GM12874 (cell line): ENCODE results near the gene LPAR1.

Experiments
- CTCF ChIP-seq: IDR thresholded peaks from 2 replicates; pipeline ENCODE4 v1.5.1; 2011; ENCODE audit warnings: low read depth, mild to moderate bottlenecking, control low read depth, low read length, moderate library complexity; ENCODE audit not compliant: insufficient read depth

Gene LPAR1

DNA sequence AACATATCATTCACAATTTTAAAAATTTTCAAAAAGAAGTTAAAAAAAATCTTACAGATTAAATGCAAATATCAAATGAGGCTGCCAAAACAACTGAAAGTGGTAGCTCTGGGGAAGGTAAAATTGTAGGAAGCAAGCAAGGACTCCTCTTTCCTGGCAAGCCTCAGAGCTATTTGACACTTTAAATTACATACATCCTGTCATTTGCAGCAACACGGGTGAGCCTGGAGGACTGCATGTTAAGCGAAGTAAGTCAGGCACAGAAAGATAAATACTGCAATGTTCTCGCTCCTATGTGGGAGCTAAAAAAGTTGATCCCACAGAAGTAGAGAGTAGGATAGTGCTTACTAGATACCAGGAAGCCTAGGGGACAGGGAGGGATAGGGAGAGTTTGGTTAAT is 58.0 kb downstream of the LPAR1 start:
- TF ChIP-seq CTCF, result no peak

DNA sequence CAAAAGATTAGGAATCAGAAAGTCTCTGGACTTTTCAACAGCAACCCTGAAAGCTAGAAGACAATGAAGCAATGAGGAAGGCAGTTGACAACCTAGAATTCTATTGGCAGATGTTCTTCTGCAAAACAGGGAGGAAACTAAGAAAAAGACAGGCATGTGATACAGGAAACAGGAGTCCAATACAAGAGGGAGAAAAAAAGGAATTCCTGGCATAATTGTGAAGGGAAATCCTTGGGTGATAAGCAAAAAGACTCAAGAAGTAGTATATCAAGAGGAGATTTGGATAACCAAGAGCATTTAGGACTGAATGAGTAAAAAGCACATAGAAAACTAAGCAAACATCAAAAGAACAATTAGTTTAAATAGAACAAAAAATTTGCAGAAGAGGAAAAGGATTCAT is 58.6 kb downstream of the LPAR1 start:
- TF ChIP-seq CTCF, result no peak

DNA sequence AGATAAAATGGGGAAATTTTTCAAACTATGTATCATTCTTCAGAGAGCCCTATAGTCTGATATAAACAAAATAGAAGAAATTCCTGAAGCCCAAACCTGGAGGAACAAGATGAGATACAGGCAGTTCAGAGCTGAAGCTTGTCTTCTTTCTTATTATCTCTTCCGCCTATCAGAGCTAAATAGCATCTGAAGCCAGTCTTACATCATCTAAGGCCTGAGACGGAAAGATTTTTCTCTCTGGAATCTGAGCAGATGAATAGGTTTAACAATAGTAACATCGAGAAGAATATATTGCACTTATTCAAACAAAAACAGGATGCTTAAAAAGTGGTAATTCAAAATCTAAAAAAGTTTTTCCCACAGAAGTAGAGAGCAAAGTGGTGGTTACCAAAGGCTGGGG is 59.8 kb downstream of the LPAR1 start:
- TF ChIP-seq CTCF, result no peak

- no peak for TF ChIP-seq CTCF
Measured at GRCh38 chr9:110977259-110977709, 61.0 kb downstream of the LPAR1 start.

GRCh38 chr9:110975969-110976368 is 62.3 kb downstream of the LPAR1 start:
- TF ChIP-seq CTCF, result no peak

DNA sequence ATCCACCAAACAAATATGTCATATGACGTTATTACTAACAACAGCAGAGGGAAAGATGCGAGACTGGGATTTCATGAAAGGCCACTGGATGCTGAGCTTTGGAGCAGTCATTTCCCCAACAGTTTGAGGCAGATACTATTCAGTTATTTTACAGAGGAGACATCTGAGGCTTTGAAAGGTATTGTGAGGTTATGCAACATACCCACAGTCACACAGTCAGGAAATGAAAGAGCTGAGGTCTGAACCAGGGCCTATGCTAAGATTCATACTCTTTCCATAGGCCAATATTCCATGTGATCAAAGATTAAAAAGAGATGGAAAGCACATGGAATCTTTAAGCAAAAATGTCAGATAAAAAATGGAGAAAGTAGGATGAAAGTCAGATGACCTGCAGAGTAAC is 63.0 kb downstream of the LPAR1 start:
- no peak for TF ChIP-seq CTCF

GRCh38 chr9:110971705-110972104 is 66.6 kb downstream of the LPAR1 start:
- TF ChIP-seq CTCF, result no peak

DNA sequence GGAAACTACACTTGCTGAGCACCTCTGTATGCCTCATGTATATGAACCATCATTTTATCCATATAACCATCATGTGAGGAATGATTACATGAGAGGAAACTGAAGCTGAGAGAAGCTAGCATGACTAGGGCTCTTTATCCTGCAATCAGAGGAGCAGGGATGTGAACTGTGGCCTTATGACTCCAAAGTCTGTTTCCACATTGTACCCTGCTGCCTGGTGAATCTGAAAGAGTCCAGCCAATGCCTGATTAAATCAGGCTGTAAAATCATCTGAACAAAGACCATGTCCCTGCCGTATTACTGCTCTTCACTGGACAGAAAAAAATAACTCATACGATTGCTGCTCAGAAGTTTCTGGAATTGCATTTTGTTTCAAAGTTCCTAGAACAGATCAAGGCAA is 67.0 kb downstream of the LPAR1 start:
- no peak for TF ChIP-seq CTCF
